ENCODE data around the gene DDX39B. TPM values are rescaled to one million over a fixed set of nuclear protein-coding genes. Genes with fewer than 3 reads are reported as not detected.

Gene DDX39B
- total and polyA plus RNA-seq, 9 of the 15 experiments (the other 6 are each of a cell fraction or from before 2014, with no cell fraction given) = 479 to 869 (median 592) TPM

- TF ChIP-seq, protein P1, sequence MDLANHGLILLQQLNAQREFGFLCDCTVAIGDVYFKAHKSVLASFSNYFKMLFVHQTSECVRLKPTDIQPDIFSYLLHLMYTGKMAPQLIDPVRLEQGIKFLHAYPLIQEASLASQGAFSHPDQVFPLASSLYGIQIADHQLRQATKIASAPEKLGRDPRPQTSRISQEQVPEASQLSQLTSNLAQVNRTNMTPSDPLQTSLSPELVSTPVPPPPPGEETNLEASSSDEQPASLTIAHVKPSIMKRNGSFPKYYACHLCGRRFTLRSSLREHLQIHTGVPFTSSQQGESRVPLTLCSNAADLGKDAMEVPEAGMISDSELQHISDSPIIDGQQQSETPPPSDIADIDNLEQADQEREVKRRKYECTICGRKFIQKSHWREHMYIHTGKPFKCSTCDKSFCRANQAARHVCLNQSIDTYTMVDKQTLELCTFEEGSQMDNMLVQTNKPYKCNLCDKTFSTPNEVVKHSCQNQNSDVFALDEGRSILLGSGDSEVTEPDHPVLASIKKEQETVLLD (IDR thresholded peaks at IDR 0.05) = no peak
- TF ChIP-seq NR1H2 (CRISPR knock-in tag; IDR thresholded peaks at IDR 0.05) (no peak), ZNF79 (CRISPR knock-in tag; IDR thresholded peaks at IDR 0.05; ENCODE audit: low read depth) (no peak), TRIM25 (IDR thresholded peaks at IDR 0.05; ENCODE audit: borderline replicate concordance) (no peak), MYBL2 (IDR thresholded peaks at IDR 0.05; ENCODE audit: low read depth) (no peak), MYBL2 (CRISPR knock-in tag; IDR thresholded peaks at IDR 0.05; ENCODE audit: borderline replicate concordance) (no peak), MCM2 (IDR thresholded peaks at IDR 0.05; ENCODE audit: low read depth) (no peak), PRMT5 (CRISPR knock-in tag; IDR thresholded peaks at IDR 0.05) (no peak), ZNF778 (CRISPR knock-in tag; IDR thresholded peaks at IDR 0.05) (no peak), PHF21A (IDR thresholded peaks at IDR 0.05; ENCODE audit: borderline replicate concordance, low read depth) (no peak), ELF4 (CRISPR knock-in tag; IDR thresholded peaks at IDR 0.05) (no peak), BRD4 (IDR thresholded peaks at IDR 0.05) (no peak), RCOR1 (IDR thresholded peaks at IDR 0.05; ENCODE audit: borderline replicate concordance in 1 of 2, low read depth in 2 of 2, low read length in 2 of 2) (peak in 1 of 2 experiments; percentile 76; a peak in 2 of 4 replicates), FOXA3 (CRISPR knock-in tag; conservative IDR thresholded peaks at IDR 0.05 in 1 of 2, IDR thresholded peaks at IDR 0.05 in 1 of 2) (no peak), MEF2A (IDR thresholded peaks at IDR 0.05; ENCODE audit: control insufficient read depth, low read depth, low read length) (no peak), KDM4B (IDR thresholded peaks at IDR 0.05; ENCODE audit: borderline replicate concordance in 2 of 2, low read depth in 1 of 2) (no peak), MAFG (tag; conservative IDR thresholded peaks at IDR 0.05) (no peak)
- TF ChIP-seq, protein P2, sequence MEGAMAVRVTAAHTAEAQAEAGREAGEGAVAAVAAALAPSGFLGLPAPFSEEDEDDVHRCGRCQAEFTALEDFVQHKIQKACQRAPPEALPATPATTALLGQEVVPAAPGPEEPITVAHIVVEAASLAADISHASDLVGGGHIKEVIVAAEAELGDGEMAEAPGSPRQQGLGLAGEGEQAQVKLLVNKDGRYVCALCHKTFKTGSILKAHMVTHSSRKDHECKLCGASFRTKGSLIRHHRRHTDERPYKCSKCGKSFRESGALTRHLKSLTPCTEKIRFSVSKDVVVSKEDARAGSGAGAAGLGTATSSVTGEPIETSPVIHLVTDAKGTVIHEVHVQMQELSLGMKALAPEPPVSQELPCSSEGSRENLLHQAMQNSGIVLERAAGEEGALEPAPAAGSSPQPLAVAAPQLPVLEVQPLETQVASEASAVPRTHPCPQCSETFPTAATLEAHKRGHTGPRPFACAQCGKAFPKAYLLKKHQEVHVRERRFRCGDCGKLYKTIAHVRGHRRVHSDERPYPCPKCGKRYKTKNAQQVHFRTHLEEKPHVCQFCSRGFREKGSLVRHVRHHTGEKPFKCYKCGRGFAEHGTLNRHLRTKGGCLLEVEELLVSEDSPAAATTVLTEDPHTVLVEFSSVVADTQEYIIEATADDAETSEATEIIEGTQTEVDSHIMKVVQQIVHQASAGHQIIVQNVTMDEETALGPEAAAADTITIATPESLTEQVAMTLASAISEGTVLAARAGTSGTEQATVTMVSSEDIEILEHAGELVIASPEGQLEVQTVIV (CRISPR knock-in tag; IDR thresholded peaks at IDR 0.05; ENCODE audit: borderline replicate concordance) = no peak
- TF ChIP-seq, protein P3, sequence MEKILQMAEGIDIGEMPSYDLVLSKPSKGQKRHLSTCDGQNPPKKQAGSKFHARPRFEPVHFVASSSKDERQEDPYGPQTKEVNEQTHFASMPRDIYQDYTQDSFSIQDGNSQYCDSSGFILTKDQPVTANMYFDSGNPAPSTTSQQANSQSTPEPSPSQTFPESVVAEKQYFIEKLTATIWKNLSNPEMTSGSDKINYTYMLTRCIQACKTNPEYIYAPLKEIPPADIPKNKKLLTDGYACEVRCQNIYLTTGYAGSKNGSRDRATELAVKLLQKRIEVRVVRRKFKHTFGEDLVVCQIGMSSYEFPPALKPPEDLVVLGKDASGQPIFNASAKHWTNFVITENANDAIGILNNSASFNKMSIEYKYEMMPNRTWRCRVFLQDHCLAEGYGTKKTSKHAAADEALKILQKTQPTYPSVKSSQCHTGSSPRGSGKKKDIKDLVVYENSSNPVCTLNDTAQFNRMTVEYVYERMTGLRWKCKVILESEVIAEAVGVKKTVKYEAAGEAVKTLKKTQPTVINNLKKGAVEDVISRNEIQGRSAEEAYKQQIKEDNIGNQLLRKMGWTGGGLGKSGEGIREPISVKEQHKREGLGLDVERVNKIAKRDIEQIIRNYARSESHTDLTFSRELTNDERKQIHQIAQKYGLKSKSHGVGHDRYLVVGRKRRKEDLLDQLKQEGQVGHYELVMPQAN (IDR thresholded peaks at IDR 0.05; ENCODE audit: borderline replicate concordance) = no peak
- TF ChIP-seq, protein P4, sequence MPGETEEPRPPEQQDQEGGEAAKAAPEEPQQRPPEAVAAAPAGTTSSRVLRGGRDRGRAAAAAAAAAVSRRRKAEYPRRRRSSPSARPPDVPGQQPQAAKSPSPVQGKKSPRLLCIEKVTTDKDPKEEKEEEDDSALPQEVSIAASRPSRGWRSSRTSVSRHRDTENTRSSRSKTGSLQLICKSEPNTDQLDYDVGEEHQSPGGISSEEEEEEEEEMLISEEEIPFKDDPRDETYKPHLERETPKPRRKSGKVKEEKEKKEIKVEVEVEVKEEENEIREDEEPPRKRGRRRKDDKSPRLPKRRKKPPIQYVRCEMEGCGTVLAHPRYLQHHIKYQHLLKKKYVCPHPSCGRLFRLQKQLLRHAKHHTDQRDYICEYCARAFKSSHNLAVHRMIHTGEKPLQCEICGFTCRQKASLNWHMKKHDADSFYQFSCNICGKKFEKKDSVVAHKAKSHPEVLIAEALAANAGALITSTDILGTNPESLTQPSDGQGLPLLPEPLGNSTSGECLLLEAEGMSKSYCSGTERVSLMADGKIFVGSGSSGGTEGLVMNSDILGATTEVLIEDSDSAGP (CRISPR knock-in tag; IDR thresholded peaks at IDR 0.05) = no peak
These were observed 26.7 kb upstream of the DDX39B start (continued) for GRCh38 chr6:31568537-31568961.
